NCI-H2029 treated with DMSO at 0.1 percent for 48 hours (cell line): ENCODE measurements around the gene NDUFB3.

Experiments used
- DNase-seq: peaks from one replicate; lab custom pipeline; 2025; lab: John Stamatoyannopoulos, UW

The NDUFB3 gene

GRCh38 chr2:201128933-201129505 lies 57.2 kb downstream of the NDUFB3 start:
- DNase-seq: no peak

DNA sequence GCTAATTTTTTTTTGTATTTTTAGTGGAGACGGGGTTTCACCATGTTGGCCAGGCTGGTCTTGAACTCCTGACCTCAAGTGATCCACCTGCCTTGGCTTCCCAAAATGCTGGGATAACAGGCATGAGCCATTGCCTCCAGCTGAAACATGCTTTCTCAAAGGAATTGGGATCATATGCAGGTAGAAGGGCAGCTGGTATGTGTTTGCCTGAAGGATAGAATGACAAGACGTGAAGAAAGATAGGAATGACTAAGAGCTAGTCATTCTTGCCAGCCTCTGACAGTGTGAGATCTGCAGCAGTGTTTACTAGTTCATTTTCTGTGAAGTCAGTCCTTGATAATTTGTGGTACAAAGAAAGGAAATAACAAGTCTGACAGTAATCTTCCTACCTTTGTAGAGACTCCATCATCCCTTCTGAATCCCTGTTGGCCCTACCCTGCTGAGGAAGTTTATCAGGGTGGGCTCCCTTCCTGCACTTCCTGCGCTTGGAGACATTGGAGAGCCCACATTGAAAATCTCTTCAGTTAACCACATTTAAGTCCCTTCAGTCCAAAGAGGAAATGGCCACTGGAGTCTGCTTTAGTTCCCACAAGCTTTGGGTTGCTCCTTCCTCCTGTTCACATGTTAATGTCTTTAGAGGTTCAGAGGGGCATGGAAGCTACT lies 58.9 kb downstream of the NDUFB3 start:
- no peak for DNase-seq

DNA sequence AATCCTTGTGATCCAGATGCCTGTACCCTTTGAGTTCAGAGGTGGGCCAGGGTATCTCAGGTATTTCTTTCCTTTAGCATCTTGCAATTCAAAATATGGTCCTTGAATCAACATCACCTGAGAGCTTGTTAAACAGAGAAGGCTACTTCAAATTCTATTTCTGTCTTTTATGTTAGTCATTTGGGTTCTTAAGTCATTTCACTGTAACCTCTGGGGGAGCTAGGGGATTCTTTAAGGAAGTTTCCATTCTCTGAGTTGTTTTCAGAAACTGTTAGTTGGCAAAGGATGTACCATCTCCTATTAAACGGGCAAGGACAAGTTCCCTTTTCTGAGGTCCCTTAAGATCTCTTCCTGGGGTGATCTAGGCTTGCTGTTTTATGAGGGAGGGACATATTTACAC lies 60.7 kb downstream of the NDUFB3 start:
- DNase-seq: no peak
